Vagina (tissue), 2 donors: Measurements from ENCODE around the gene SRGAP3. TPM values are rescaled to one million over a fixed set of nuclear protein-coding genes. Genes with fewer than 3 reads are reported as not detected.
A peak's percentile ranks its signal among the peaks of the same experiment; 100 is the strongest.

ENCODE experiments used
- DNase-seq, 2 donors: peaks; one replicate each; pipeline ENCODE4 v3.0.0-alpha.2; 2017; ENCODE audit errors: extremely low spot score in 2 of 2
- H3K27ac ChIP-seq: fragments of 200-600 bp; sonication (generic); one replicate; pipeline ENCODE4 v1.5.1; 2019
- H3K27me3 ChIP-seq: fragments of 200-600 bp; sonication (generic); one replicate; pipeline ENCODE4 v1.5.1; 2019
- H3K36me3 ChIP-seq, 2 donors: fragments of 200-600 bp; sonication (generic); one replicate each; pipeline ENCODE4 v1.5.1; 2017 to 2019
- H3K4me1 ChIP-seq: fragments of 200-600 bp; sonication (generic); one replicate; pipeline ENCODE4 v1.5.1; 2019
- H3K4me3 ChIP-seq, 2 donors: fragments of 200-600 bp; sonication (generic); 1 replicate in 1 of 2; 2 replicates in 1 of 2; pipeline ENCODE4 v1.5.1; 2016 to 2019
- H3K9me3 ChIP-seq: fragments of 200-600 bp; sonication (generic); one replicate; pipeline ENCODE4 v1.5.1; 2019
- POLR2A ChIP-seq, 2 donors: fragments of 450-650 bp; IDR thresholded peaks; one replicate each; pipeline ENCODE4 v1.6.1; 2017; ENCODE audit warnings: antibody characterized with exemption in 2 of 2, mild to moderate bottlenecking in 2 of 2, moderate library complexity in 2 of 2
- POLR2AphosphoS5 ChIP-seq, 2 donors: sonication (generic); formaldehyde crosslinking; IDR thresholded peaks; one replicate each; pipeline ENCODE4 v1.9.0; 2017; ENCODE audit warnings: antibody characterized with exemption in 2 of 2, mild to moderate bottlenecking in 2 of 2, low read depth in 1 of 2; ENCODE audit not compliant: insufficient read depth in 1 of 2
- intact Hi-C: fragments of 100-400 bp; cut with DNase I; formaldehyde crosslinking; loops from one replicate; pipeline ENCODE4 v1.15.1; 2023
- total RNA-seq: library from RNA; depleted of rRNA; stranded (reverse); fragments of >200 nt; gene quantifications from one replicate; pipeline ENCODE4 v1.2.3, GENCODE V29; 2016
- TF ChIP-seq, protein P1 (sequence below), 3 experiments: fragments of 450-650 bp in 2 of 3; fragments of 200-600 bp in 1 of 3; sonication (generic) in 1 of 3; IDR thresholded peaks; one replicate each; pipeline ENCODE4 v1.5.1; 2017 to 2019; ENCODE audit warnings: antibody characterized with exemption in 3 of 3, mild to moderate bottlenecking in 2 of 3, moderate library complexity in 2 of 3

SRGAP3 gene
- total RNA-seq, 1 donor from 2014 or later = 20.6 TPM

DNA sequence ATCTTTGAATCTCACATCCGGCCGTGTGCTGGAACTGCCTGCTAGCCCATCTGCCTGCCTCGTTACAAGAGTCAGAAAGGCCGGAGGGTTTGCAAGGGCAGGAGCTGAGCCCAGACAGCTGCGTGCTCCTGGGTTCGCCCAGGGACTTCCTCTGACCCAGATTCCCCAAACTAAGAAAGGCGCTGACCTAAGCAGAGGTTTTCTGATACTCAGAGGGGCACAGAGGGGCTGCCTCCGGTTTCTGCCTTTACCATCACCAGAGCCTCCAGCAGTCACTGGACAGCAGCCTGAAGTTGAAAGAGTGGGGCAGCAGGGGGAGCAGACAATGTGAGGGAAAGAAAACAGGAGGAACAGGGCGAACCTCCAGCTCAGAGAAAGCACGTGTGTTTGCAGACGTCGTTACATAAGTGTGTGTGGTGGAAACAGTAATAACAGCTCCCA is 252.7 kb downstream of the SRGAP3 start:
- Histone ChIP-seq H3K36me3 (no peaks in the 10 kb centered on the region), H3K27ac (peak overlapping the region; percentile 34), H3K4me1 (no peaks in the 10 kb centered on the region), H3K4me3 (no peak overlapping the region), H3K9me3 (no peaks in the 10 kb centered on the region), H3K27me3 (no peaks in the 10 kb centered on the region)
- intact Hi-C loops = loop anchor here (10.0 kb wide), 1 partner anchor 68 kb away; no protein-coding TSS in a partner anchor
- peak in 1 of 2 donors; percentile 94 for DNase-seq
- peak in 1 of 2 donors; percentile 46 for TF ChIP-seq POLR2AphosphoS5 (IDR thresholded peaks at IDR 0.05; ENCODE audit: insufficient read depth in 1 of 2, low read depth in 1 of 2)
- TF ChIP-seq, protein P1, sequence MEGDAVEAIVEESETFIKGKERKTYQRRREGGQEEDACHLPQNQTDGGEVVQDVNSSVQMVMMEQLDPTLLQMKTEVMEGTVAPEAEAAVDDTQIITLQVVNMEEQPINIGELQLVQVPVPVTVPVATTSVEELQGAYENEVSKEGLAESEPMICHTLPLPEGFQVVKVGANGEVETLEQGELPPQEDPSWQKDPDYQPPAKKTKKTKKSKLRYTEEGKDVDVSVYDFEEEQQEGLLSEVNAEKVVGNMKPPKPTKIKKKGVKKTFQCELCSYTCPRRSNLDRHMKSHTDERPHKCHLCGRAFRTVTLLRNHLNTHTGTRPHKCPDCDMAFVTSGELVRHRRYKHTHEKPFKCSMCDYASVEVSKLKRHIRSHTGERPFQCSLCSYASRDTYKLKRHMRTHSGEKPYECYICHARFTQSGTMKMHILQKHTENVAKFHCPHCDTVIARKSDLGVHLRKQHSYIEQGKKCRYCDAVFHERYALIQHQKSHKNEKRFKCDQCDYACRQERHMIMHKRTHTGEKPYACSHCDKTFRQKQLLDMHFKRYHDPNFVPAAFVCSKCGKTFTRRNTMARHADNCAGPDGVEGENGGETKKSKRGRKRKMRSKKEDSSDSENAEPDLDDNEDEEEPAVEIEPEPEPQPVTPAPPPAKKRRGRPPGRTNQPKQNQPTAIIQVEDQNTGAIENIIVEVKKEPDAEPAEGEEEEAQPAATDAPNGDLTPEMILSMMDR (IDR thresholded peaks at IDR 0.05) = peak in 1 of 3 experiments; percentile 36
- TF ChIP-seq POLR2A (IDR thresholded peaks at IDR 0.05) = no peak

DNA sequence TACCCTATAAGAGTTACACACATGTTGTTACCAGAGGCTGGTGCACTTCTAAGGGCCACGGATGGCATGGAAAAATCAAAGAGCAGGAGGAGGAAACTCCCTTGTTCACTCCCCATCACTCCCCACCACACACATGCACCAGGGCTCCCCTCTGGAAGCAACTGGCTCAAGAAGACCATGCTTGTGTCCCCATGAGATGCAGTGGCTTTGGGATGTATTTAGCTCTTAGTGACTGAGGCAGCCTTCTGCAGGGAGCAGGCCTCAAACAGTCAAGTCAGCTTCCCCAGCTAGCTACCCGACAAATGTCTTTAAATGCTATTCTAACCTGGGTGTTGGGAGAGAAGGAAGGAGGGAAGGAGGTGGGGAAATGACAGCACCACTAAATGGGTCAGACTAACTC is 253.2 kb downstream of the SRGAP3 start:
- intact Hi-C loops = loop anchor here (10.0 kb wide), 1 partner anchor 69 kb away; no protein-coding TSS in a partner anchor
- Histone ChIP-seq H3K27me3 (no peaks in the 10 kb centered on the region), H3K4me1 (no peaks in the 10 kb centered on the region), H3K9me3 (no peaks in the 10 kb centered on the region), H3K4me3 (no peak overlapping the region), H3K27ac (peak overlapping the region; percentile 34), H3K36me3 (no peaks in the 10 kb centered on the region)
- TF ChIP-seq POLR2AphosphoS5 (IDR thresholded peaks at IDR 0.05; ENCODE audit: insufficient read depth in 1 of 2, low read depth in 1 of 2) (no peak), POLR2A (IDR thresholded peaks at IDR 0.05) (no peak)
- TF ChIP-seq, protein P1 (IDR thresholded peaks at IDR 0.05) = no peak
- DNase-seq = peak; percentile 70 to 82

DNA sequence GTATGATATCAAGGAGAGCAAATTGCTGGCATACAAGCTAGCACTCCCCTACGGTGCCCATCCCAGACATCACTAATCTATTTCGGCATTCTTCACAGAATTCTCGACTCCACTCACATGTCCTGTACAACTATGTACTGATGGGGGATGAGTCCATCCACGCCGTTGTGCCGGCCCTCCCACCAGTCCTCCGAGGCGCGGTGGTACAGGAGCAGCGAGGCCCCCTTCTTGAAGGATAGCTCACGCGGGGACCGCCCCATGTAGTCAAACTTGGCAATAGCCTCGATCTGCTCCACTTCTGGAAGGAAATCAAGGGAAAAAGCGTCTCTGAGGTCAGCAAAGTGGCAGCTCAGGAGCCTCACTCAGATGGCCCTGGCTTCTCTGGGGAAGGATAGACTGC is 255.2 kb downstream of the SRGAP3 start:
- Histone ChIP-seq H3K27me3 (no peaks in the 10 kb centered on the region), H3K27ac (no peak overlapping the region), H3K4me3 (no peak overlapping the region), H3K4me1 (no peaks in the 10 kb centered on the region), H3K36me3 (no peaks in the 10 kb centered on the region), H3K9me3 (no peaks in the 10 kb centered on the region)
- TF ChIP-seq, protein P1 (IDR thresholded peaks at IDR 0.05) = no peak
- TF ChIP-seq POLR2AphosphoS5 (IDR thresholded peaks at IDR 0.05; ENCODE audit: insufficient read depth in 1 of 2, low read depth in 1 of 2) = no peak
- TF ChIP-seq POLR2A (IDR thresholded peaks at IDR 0.05) = no peak
- peak in 1 of 2 donors; percentile 58 for DNase-seq
- intact Hi-C loops = loop anchor here (10.0 kb wide), 1 partner anchor 71 kb away; no protein-coding TSS in a partner anchor

DNA sequence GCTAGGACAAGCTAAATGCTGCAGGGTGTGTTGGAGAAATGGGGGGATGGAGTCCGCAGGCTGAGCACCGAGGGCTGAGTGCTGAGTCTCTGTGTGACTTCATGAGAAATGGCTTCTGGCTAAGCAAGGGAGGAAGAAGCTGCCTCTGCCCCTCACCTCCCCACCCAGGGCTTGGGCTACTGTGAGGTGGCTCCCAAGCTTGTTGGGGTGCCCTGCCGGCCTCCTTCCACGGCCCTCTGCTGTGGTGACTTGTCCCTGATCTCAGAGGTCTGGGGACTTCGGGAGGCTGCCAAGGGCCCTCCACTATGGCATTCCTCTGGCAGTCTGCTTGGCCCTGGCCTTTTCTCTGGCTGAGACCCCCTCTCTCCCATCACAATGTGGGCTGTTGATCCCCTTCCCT is 256.1 kb downstream of the SRGAP3 start:
- H3K36me3 ChIP-seq = no peaks in the 10 kb centered on the region
- intact Hi-C loops = loop anchor here (10.0 kb wide), 1 partner anchor 71 kb away; no protein-coding TSS in a partner anchor
- no peaks in the 10 kb centered on the region for H3K27me3 ChIP-seq
- no peaks in the 10 kb centered on the region for H3K9me3 ChIP-seq
- H3K4me1 ChIP-seq = no peaks in the 10 kb centered on the region
- peak; percentile 86 to 87 for DNase-seq
- H3K27ac ChIP-seq = no peak overlapping the region
- no peak overlapping the region for H3K4me3 ChIP-seq
- TF ChIP-seq POLR2A (IDR thresholded peaks at IDR 0.05) (no peak), POLR2AphosphoS5 (IDR thresholded peaks at IDR 0.05; ENCODE audit: insufficient read depth in 1 of 2, low read depth in 1 of 2) (no peak)
- TF ChIP-seq, protein P1 (IDR thresholded peaks at IDR 0.05) = no peak

DNA sequence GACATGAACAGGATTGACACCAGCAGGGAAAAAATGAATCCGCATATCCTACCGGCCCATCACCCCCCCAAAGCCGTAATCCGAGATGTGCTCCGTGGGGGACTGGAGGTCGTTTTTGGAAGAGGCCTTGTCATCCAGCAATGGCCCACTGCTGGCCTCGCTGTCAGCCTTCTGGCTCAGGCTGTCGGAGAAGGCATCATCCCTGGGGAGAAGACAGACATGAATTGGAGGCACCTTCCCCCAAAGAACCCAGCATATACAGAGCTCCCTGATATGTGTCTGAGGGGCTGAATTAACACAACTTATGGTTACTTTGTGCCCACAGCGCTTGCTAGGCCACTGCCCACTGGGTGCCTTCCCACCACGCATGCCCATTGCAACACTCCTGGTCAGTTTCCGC is 256.6 kb downstream of the SRGAP3 start:
- TF ChIP-seq, protein P1 (IDR thresholded peaks at IDR 0.05) = no peak
- no peak for TF ChIP-seq POLR2AphosphoS5 (IDR thresholded peaks at IDR 0.05; ENCODE audit: insufficient read depth in 1 of 2, low read depth in 1 of 2)
- TF ChIP-seq POLR2A (IDR thresholded peaks at IDR 0.05) = no peak
- no peaks in the 10 kb centered on the region for H3K36me3 ChIP-seq
- H3K4me3 ChIP-seq = no peak overlapping the region
- no peak overlapping the region for H3K27ac ChIP-seq
- intact Hi-C loops = loop anchor here (10.0 kb wide), 1 partner anchor 72 kb away; no protein-coding TSS in a partner anchor
- DNase-seq = peak in 1 of 2 donors; percentile 52
- H3K9me3 ChIP-seq = no peaks in the 10 kb centered on the region
- H3K4me1 ChIP-seq = no peaks in the 10 kb centered on the region
- no peaks in the 10 kb centered on the region for H3K27me3 ChIP-seq
